Breast epithelium (tissue), 4 donors: ENCODE results near the gene PCGF2. TPM values are rescaled to one million over a fixed set of nuclear protein-coding genes. Genes with fewer than 3 reads are reported as not detected.

ENCODE experiments used
- DNase-seq, 2 donors: peaks; one replicate each; pipeline ENCODE4 v3.0.0-alpha.2; 2019; ENCODE audit warnings: low spot score in 2 of 2
- H3K27ac ChIP-seq, 2 donors: fragments of 200-600 bp; sonication (generic) in 1 of 2; one replicate each; pipeline ENCODE4 v1.5.1; 2016 to 2019; ENCODE audit warnings: mild to moderate bottlenecking in 1 of 2
- H3K27me3 ChIP-seq, 2 donors: fragments of 200-600 bp; sonication (generic) in 1 of 2; one replicate each; pipeline versions ENCODE4 v1.5.1 to v1.6.0; 2017 to 2019; ENCODE audit warnings: control low read depth in 1 of 2, mild to moderate bottlenecking in 1 of 2
- H3K36me3 ChIP-seq: fragments of 200-600 bp; one replicate; pipeline ENCODE4 v1.5.1; 2019
- H3K4me1 ChIP-seq, 2 donors: fragments of 200-600 bp; sonication (generic); one replicate each; pipeline ENCODE4 v1.5.1; 2016 to 2019; ENCODE audit warnings: control low read depth in 1 of 2
- H3K4me3 ChIP-seq, 3 donors: fragments of 200-600 bp; sonication (generic); 1 replicate in 2 of 3; 2 replicates in 1 of 3; pipeline ENCODE4 v1.5.1; 2016 to 2019; ENCODE audit warnings: mild to moderate bottlenecking in 3 of 3, moderate library complexity in 2 of 3
- H3K9me3 ChIP-seq, 2 donors: fragments of 200-600 bp; sonication (generic) in 1 of 2; one replicate each; pipeline ENCODE4 v1.5.1; 2016 to 2019; ENCODE audit warnings: control low read depth in 1 of 2
- POLR2A ChIP-seq: fragments of 450-650 bp; IDR thresholded peaks from one replicate; pipeline ENCODE4 v1.6.1; 2016; ENCODE audit warnings: antibody characterized with exemption, mild to moderate bottlenecking, moderate library complexity
- POLR2AphosphoS5 ChIP-seq, 3 donors: sonication (generic); formaldehyde crosslinking; IDR thresholded peaks; one replicate each; pipeline ENCODE4 v1.6.1; 2017; ENCODE audit warnings: antibody characterized with exemption in 3 of 3
- intact Hi-C: fragments of 100-400 bp; cut with DNase I; formaldehyde crosslinking; loops from one replicate; pipeline ENCODE4 v1.15.1; 2023; ENCODE audit warnings: low total_unique reads
- total RNA-seq, 3 donors: library from RNA; depleted of rRNA; stranded (reverse); fragments of >200 nt; gene quantifications; one replicate each; pipeline ENCODE4 v1.1.0, GENCODE V29; 2016
- TF ChIP-seq, protein P1 (sequence below), 3 donors: fragments of 450-650 bp; IDR thresholded peaks; one replicate each; pipeline ENCODE4 v1.5.1; 2016 to 2017; ENCODE audit warnings: antibody characterized with exemption in 3 of 3, mild to moderate bottlenecking in 3 of 3, moderate library complexity in 3 of 3

Gene PCGF2
- total RNA-seq, 3 donors from 2014 or later = 6.4 to 9.5 (median 9.3) TPM

DNA sequence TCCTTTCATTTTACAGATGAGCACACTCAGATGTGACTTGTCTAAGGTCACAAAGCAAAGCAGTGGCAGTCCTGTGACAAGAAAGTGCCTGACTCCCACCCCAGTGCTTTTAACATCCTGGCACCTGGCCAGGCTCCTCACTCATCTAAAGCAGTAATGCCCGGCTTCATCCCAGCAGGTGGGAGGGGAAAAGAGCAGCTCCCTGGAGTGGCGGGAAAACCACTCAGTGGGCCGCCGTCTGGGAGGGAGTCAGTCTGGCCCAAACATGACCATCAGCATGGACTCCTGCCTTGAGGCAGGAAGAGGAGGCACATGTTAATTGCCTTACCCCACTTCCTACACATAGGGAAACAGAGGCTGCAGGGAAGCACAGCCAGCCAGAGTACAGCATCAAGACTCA, 2.6 kb downstream of the PCGF2 start:
- no peak overlapping the region for H3K4me3 ChIP-seq
- H3K27me3 ChIP-seq = no peaks in the 10 kb centered on the region
- DNase-seq = no peak
- peak overlapping the region in 1 of 2 donors; percentile 93 for H3K27ac ChIP-seq
- TF ChIP-seq POLR2AphosphoS5 (IDR thresholded peaks at IDR 0.05) (no peak), POLR2A (no peak)
- TF ChIP-seq, protein P1, sequence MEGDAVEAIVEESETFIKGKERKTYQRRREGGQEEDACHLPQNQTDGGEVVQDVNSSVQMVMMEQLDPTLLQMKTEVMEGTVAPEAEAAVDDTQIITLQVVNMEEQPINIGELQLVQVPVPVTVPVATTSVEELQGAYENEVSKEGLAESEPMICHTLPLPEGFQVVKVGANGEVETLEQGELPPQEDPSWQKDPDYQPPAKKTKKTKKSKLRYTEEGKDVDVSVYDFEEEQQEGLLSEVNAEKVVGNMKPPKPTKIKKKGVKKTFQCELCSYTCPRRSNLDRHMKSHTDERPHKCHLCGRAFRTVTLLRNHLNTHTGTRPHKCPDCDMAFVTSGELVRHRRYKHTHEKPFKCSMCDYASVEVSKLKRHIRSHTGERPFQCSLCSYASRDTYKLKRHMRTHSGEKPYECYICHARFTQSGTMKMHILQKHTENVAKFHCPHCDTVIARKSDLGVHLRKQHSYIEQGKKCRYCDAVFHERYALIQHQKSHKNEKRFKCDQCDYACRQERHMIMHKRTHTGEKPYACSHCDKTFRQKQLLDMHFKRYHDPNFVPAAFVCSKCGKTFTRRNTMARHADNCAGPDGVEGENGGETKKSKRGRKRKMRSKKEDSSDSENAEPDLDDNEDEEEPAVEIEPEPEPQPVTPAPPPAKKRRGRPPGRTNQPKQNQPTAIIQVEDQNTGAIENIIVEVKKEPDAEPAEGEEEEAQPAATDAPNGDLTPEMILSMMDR (IDR thresholded peaks at IDR 0.05) = no peak
- peaks cover 16 to 25% of the 10 kb centered on the region in 2 donors for H3K4me1 ChIP-seq
- no peaks in the 10 kb centered on the region for H3K9me3 ChIP-seq
- intact Hi-C loops = no loop called here
- no peaks in the 10 kb centered on the region for H3K36me3 ChIP-seq

DNA sequence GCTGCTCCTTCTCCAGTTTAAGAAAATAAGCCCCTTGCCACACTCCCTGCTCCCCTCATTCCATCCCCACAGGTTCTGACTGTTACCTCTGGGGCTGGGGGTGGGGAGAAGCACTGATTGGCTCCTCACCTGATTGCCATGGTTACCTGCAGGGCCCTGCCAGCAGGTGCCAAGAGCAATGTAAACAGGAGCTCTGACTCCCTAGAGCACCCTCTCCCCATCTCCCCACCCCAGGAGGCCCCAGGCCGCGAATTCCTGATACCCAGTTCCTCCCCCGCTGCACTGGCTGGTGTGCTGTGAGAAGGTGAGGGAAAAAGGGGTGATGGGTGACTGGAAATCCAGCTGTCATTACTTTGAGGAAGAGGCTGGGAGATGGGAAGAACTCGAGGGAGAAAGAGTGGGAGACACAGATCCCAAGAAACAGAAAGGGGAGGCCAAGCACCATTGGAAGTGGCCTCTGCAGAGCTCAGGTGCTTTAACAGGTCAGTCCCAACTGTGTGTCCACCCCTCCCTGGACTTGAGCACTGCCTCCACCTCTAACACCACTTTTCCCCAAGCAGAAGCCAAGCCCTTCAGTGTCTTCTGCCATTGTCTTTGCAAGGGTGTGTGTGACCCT, 4.5 kb downstream of the PCGF2 start:
- intact Hi-C loops = no loop called here
- Histone ChIP-seq H3K9me3 (no peaks in the 10 kb centered on the region), H3K36me3 (no peaks in the 10 kb centered on the region), H3K4me1 (peaks cover 16 to 25% of the 10 kb centered on the region in 2 donors), H3K27ac (peak overlapping the region; percentile 51 to 88), H3K27me3 (no peaks in the 10 kb centered on the region), H3K4me3 (no peak overlapping the region)
- DNase-seq = no peak
- TF ChIP-seq POLR2AphosphoS5 (IDR thresholded peaks at IDR 0.05) = no peak
- TF ChIP-seq, protein P1 (IDR thresholded peaks at IDR 0.05) = no peak
- TF ChIP-seq POLR2A = no peak

DNA sequence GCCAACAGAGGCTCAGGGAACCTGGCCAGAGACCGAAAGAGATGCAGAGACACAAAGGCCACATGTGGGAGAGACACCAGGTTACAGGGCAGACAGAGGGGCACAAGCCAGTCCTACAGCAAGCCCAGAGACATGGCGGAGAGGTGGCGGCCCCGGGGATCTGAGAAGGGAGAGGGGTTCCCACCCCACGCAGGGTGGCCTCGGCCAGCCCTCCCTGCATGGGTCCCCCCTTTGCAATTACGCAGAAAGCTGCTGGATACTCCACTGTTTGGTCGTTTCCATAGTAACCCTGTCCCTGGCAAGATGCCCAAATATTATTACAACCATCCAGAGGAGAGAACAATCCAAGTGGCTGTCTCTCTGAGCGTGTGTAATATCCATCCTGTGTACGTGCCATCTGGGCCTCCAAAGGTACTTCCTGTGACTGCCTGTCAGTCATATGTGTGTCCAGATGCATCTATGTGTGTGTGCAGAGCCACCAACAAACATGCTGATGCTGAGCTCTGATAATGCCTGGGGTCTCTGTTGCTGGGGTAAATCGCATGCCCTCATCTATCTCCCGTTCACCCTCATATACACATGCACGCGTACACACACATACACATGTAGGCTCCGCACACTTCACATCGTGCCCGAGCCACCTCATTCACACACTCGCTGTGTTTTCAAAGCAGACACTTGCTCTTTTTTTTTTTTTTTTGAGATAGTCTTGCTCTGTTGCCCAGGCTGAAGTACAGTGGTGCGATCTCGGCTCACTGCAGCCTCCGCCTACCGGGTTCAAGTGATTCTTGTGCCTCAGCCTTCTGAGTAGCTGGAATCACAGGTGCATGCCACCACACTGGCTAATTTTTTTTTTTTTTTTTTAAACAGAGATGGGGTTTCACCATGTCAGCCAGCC, 5.5 kb downstream of the PCGF2 start:
- no peak for DNase-seq
- no peaks in the 10 kb centered on the region for H3K36me3 ChIP-seq
- no peaks in the 10 kb centered on the region for H3K27me3 ChIP-seq
- H3K4me3 ChIP-seq = peak overlapping the region in 1 of 3 donors; percentile 4
- H3K4me1 ChIP-seq = peaks cover 16 to 25% of the 10 kb centered on the region in 2 donors
- no peaks in the 10 kb centered on the region for H3K9me3 ChIP-seq
- H3K27ac ChIP-seq = peak overlapping the region; percentile 88 to 91
- intact Hi-C loops = no loop called here
- TF ChIP-seq POLR2A (no peak), POLR2AphosphoS5 (IDR thresholded peaks at IDR 0.05) (peak in 1 of 3 donors; percentile 36)

DNA sequence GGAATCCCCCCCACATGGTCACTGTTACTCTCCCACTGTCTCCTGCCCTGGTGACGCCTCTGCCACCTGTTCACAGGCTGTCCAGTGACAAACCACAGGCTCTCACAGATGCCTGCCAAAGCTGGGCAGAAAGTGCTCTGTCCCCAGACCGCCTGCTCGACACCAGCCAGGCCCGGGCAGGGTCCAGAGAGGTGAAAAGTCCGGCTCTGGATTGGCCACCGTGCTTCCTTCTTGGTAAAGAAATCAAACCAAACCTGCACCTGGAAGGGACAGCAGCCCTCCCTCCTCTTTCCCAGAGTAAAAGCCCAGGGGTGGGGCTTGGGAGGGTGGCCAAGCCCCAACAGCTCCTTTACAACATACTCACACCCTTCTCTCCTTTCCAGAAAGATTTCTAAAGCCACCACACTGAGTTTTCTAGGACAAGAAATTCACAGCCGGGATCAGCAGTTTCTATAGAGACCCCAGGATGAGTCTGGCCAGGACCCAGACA, 6.2 kb downstream of the PCGF2 start:
- Histone ChIP-seq H3K27ac (peak overlapping the region; percentile 88 to 91), H3K4me3 (peak overlapping the region in 1 of 3 donors; percentile 4), H3K36me3 (no peaks in the 10 kb centered on the region), H3K27me3 (no peaks in the 10 kb centered on the region), H3K9me3 (no peaks in the 10 kb centered on the region), H3K4me1 (peaks cover 16 to 23% of the 10 kb centered on the region in 2 donors)
- TF ChIP-seq POLR2AphosphoS5 (IDR thresholded peaks at IDR 0.05) (no peak), POLR2A (no peak)
- TF ChIP-seq, protein P1 (IDR thresholded peaks at IDR 0.05) = no peak
- intact Hi-C loops = no loop called here
- DNase-seq = no peak

DNA sequence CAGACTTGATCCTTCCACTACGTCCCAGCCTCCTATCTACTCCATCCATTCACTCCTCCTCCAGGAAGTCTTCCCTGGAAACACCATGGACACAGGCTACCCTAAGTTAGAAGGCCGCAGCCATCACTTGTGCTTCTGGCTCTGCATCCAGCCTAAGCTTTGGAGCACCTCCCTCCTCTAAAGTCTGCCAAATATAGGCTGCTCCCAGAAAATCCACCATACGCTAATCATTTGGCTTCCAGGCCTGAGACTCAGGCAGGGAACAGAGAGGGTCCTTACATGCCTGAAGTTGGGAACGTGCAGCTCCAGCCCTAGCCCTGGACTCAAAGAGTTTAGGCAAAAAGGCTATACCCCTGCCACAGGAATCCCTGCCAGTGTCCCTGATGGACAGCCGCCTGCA, 6.7 kb downstream of the PCGF2 start:
- TF ChIP-seq POLR2AphosphoS5 (IDR thresholded peaks at IDR 0.05) (no peak), POLR2A (no peak)
- TF ChIP-seq, protein P1 (IDR thresholded peaks at IDR 0.05) = no peak
- Histone ChIP-seq H3K4me3 (no peak overlapping the region), H3K27me3 (no peaks in the 10 kb centered on the region), H3K36me3 (no peaks in the 10 kb centered on the region), H3K4me1 (peaks cover 16 to 18% of the 10 kb centered on the region in 2 donors), H3K9me3 (no peaks in the 10 kb centered on the region), H3K27ac (peak overlapping the region; percentile 88 to 91)
- intact Hi-C loops = no loop called here
- no peak for DNase-seq
